HTR-8/SVneo (cell line): Measurements from ENCODE around the gene OXT.

Source experiments
- DNase-seq: peaks from one replicate; pipeline ENCODE4 v3.0.0; 2011; ENCODE audit warnings: low spot score, mixed read lengths; ENCODE audit not compliant: insufficient read length
- FAIRE-seq: peaks from 2 replicates; lab custom pipeline; 2011; peaks lifted over from hg19 to GRCh38; lab: Jason Lieb, UNC

OXT gene

GRCh38 chr20:3082955-3083952, 11.8 kb downstream of the OXT start:
- FAIRE-seq (no peak), DNase-seq (no peak)

- no peak for FAIRE-seq
These were observed 13.0 kb downstream of the OXT start, which contains the start of gene AVP for GRCh38 chr20:3084283-3084985. AVP (minus strand) TSS chr20:3084724; CDS start chr20:3084674, 50 bp downstream.

GRCh38 chr20:3084986-3085360, 13.6 kb downstream of the OXT start:
- DNase-seq (no peak), FAIRE-seq (no peak)

More at GRCh38 chr20:3084283-3084985, 13.0 kb downstream of the OXT start, which contains the start of gene AVP:
- no peak for DNase-seq

GRCh38 chr20:3085571-3086072, 14.2 kb downstream of the OXT start:
- FAIRE-seq: no peak
- DNase-seq: no peak

GRCh38 chr20:3088031-3088430, 16.6 kb downstream of the OXT start:
- no peak for DNase-seq
- no peak for FAIRE-seq

- FAIRE-seq (no peak), DNase-seq (no peak)
These were observed 19.1 kb downstream of the OXT start for GRCh38 chr20:3090565-3090964.

GRCh38 chr20:3092611-3093379, 21.4 kb downstream of the OXT start:
- FAIRE-seq (no peak), DNase-seq (no peak)

GRCh38 chr20:3093861-3094361, 22.5 kb downstream of the OXT start:
- DNase-seq (no peak), FAIRE-seq (no peak)

GRCh38 chr20:3094848-3095629, 23.6 kb downstream of the OXT start:
- DNase-seq: no peak
- no peak for FAIRE-seq

- DNase-seq (no peak), FAIRE-seq (no peak)
These were observed 29.1 kb downstream of the OXT start for GRCh38 chr20:3100480-3100879.

- FAIRE-seq (no peak), DNase-seq (no peak)
These were observed 29.8 kb downstream of the OXT start for GRCh38 chr20:3101251-3101650.

- FAIRE-seq (no peak), DNase-seq (no peak)
These were observed 30.5 kb downstream of the OXT start for GRCh38 chr20:3101737-3102574.

GRCh38 chr20:3102575-3103368, 31.4 kb downstream of the OXT start:
- FAIRE-seq (no peak), DNase-seq (no peak)

- FAIRE-seq (no peak), DNase-seq (no peak)
These were observed 32.1 kb downstream of the OXT start for GRCh38 chr20:3103369-3104032.

GRCh38 chr20:3105256-3106137, 34.1 kb downstream of the OXT start:
- DNase-seq (no peak), FAIRE-seq (no peak)

GRCh38 chr20:3106185-3106584, 34.8 kb downstream of the OXT start:
- FAIRE-seq: no peak
- no peak for DNase-seq
